H1 (cell line): ENCODE data around the gene UNC5B. TPM values are rescaled to one million over a fixed set of nuclear protein-coding genes. Genes with fewer than 3 reads are reported as not detected.

Experiments used
- CTCF ChIA-PET: fragments of 300-600 bp; sonication (Branson Sonifier 250); formaldehyde crosslinking; loops from one replicate; lab custom pipeline; 2021; ENCODE audit not compliant: partially characterized antibody; lab: Charles Lee
- POLR2A ChIA-PET: fragments of 300-600 bp; sonication (Branson Sonifier 250); formaldehyde crosslinking; loops from one replicate; lab custom pipeline; 2021; ENCODE audit warnings: inconsistent platforms; ENCODE audit not compliant: partially characterized antibody; lab: Charles Lee
- DNase-seq, 2 experiments: peaks; one replicate each; pipeline versions ENCODE4 v3.0.0 to v3.0.0-alpha.2; 2010 to 2022; ENCODE audit warnings: low spot score in 2 of 2, low read depth in 1 of 2, mixed read lengths in 1 of 2
- FAIRE-seq: peaks from 2 replicates; lab custom pipeline; 2011; peaks lifted over from hg19 to GRCh38; lab: Jason Lieb, UNC
- H2AFZ ChIP-seq: 2 replicates; pipeline ENCODE4 v1.8.1; 2012; ENCODE audit warnings: low read length, inconsistent platforms
- H2AK5ac ChIP-seq: 2 replicates; pipeline ENCODE4 v1.6.1; 2013; ENCODE audit warnings: low read depth, low read length
- H2BK120ac ChIP-seq: replicated peaks from 2 replicates; pipeline ENCODE3; 2013; ENCODE audit warnings: low read depth, low read length, inconsistent platforms
- H2BK12ac ChIP-seq: 2 replicates; pipeline ENCODE4 v1.6.1; 2013; ENCODE audit warnings: low read depth, low read length
- H2BK15ac ChIP-seq: 2 replicates; pipeline ENCODE4 v1.6.1; 2013; ENCODE audit warnings: low read length
- H2BK20ac ChIP-seq: 2 replicates; pipeline ENCODE4 v1.6.1; 2013; ENCODE audit warnings: low read length
- H2BK5ac ChIP-seq: 2 replicates; pipeline ENCODE4 v1.6.1; 2013; ENCODE audit warnings: low read depth, low read length
- H3K14ac ChIP-seq: 2 replicates; pipeline ENCODE4 v1.6.1; 2013; ENCODE audit warnings: inconsistent platforms; ENCODE audit not compliant: insufficient read length
- H3K18ac ChIP-seq: 2 replicates; pipeline ENCODE4 v1.6.1; 2013; ENCODE audit warnings: low read length; ENCODE audit errors: extremely low read depth
- H3K23ac ChIP-seq: 2 replicates; pipeline ENCODE4 v1.6.1; 2013; ENCODE audit warnings: inconsistent platforms; ENCODE audit not compliant: insufficient read length
- H3K23me2 ChIP-seq: 2 replicates; pipeline ENCODE4 v1.6.1; 2013; ENCODE audit warnings: low read depth, low read length
- H3K27ac ChIP-seq: 2 replicates; pipeline ENCODE4 v1.6.1; 2011; ENCODE audit warnings: low read depth, low read length, inconsistent platforms
- H3K27me3 ChIP-seq, 4 experiments: replicated peaks in 1 of 4; 1 replicate in 1 of 4; 2 replicates in 3 of 4; pipeline versions ENCODE4 v1.6.1 to v1.8.1; 2011 to 2013; ENCODE audit warnings: low read length in 3 of 4, mild to moderate bottlenecking in 3 of 4, inconsistent platforms in 2 of 4, mixed read lengths in 2 of 4, moderate library complexity in 1 of 4; ENCODE audit not compliant: control insufficient read depth in 3 of 4, insufficient read depth in 3 of 4; ENCODE audit errors: extremely low read depth in 1 of 4
- H3K36me3 ChIP-seq, 4 experiments: 2 replicates each; pipeline versions ENCODE4 v1.6.1 to v1.8.1; 2011 to 2013; ENCODE audit warnings: mild to moderate bottlenecking in 4 of 4, low read length in 3 of 4, moderate library complexity in 2 of 4, control low read depth in 1 of 4, inconsistent platforms in 1 of 4; ENCODE audit not compliant: insufficient read depth in 4 of 4, control insufficient read depth in 2 of 4
- H3K4ac ChIP-seq: replicated peaks from 2 replicates; pipeline ENCODE3; 2013; ENCODE audit warnings: low read length, low read depth, mixed read lengths, inconsistent platforms; ENCODE audit not compliant: insufficient read length
- H3K4me1 ChIP-seq, 4 experiments: replicated peaks in 1 of 4; 1 replicate in 1 of 4; 2 replicates in 3 of 4; pipeline versions ENCODE4 v1.6.1 to v1.8.1; 2011 to 2013; ENCODE audit warnings: low read length in 3 of 4, inconsistent platforms in 2 of 4, mixed read lengths in 1 of 4; ENCODE audit not compliant: insufficient read depth in 4 of 4, control insufficient read depth in 3 of 4
- H3K4me2 ChIP-seq, 2 experiments: 2 replicates each; pipeline versions ENCODE4 v1.6.1 to v1.8.1; 2011 to 2013; ENCODE audit warnings: low read depth in 2 of 2, low read length in 2 of 2, control low read depth in 1 of 2, inconsistent platforms in 1 of 2, mild to moderate bottlenecking in 1 of 2; ENCODE audit not compliant: insufficient read depth in 1 of 2
- H3K4me3 ChIP-seq, 4 experiments: fragments of 200-600, 300-600 bp in 1 of 4; sonication (generic), shearing (Covaris generic), sonication (Bioruptor Twin) in 1 of 4; 2 replicates each; pipeline versions ENCODE4 v1.5.1 to v1.8.1; 2011 to 2016; ENCODE audit warnings: low read length in 4 of 4, low read depth in 3 of 4, control low read depth in 2 of 4, inconsistent platforms in 2 of 4, mild to moderate bottlenecking in 2 of 4, mixed read lengths in 1 of 4, moderate library complexity in 1 of 4; ENCODE audit not compliant: insufficient read depth in 2 of 4; ENCODE audit errors: extremely low read depth in 1 of 4
- H3K56ac ChIP-seq: replicated peaks from 2 replicates; pipeline ENCODE3; 2013; ENCODE audit warnings: low read depth, mild to moderate bottlenecking, mixed read lengths, low read length, inconsistent platforms; ENCODE audit not compliant: insufficient read length
- H3K79me1 ChIP-seq: 2 replicates; pipeline ENCODE4 v1.6.1; 2013; ENCODE audit warnings: low read depth, low read length, control low read depth
- H3K79me2 ChIP-seq, 2 experiments: 2 replicates each; pipeline versions ENCODE4 v1.6.1 to v1.8.1; 2012 to 2013; ENCODE audit warnings: low read length in 2 of 2, mild to moderate bottlenecking in 2 of 2, inconsistent platforms in 1 of 2; ENCODE audit not compliant: insufficient read depth in 2 of 2, control insufficient read depth in 1 of 2
- H3K9ac ChIP-seq, 4 experiments: replicated peaks in 1 of 4; 1 replicate in 1 of 4; 2 replicates in 3 of 4; pipeline versions ENCODE4 v1.6.1 to v1.8.1; 2011 to 2013; ENCODE audit warnings: low read depth in 3 of 4, low read length in 3 of 4, control low read depth in 2 of 4, mild to moderate bottlenecking in 2 of 4, moderate library complexity in 2 of 4, inconsistent platforms in 1 of 4; ENCODE audit errors: extremely low read depth in 1 of 4
- H3K9me3 ChIP-seq, 2 experiments: 2 replicates each; pipeline versions ENCODE4 v1.6.1 to v1.8.1; 2012 to 2013; ENCODE audit warnings: mild to moderate bottlenecking in 2 of 2, moderate library complexity in 2 of 2, control low read depth in 1 of 2, inconsistent platforms in 1 of 2, low read depth in 1 of 2, low read length in 1 of 2, mixed read lengths in 1 of 2; ENCODE audit not compliant: insufficient read depth in 2 of 2
- H4K20me1 ChIP-seq, 2 experiments: replicated peaks in 1 of 2; 2 replicates each; pipeline versions ENCODE3 to v1.8.1; 2011 to 2013; ENCODE audit warnings: inconsistent platforms in 2 of 2, low read length in 2 of 2, mild to moderate bottlenecking in 1 of 2; ENCODE audit not compliant: insufficient read depth in 2 of 2, control insufficient read depth in 1 of 2
- H4K5ac ChIP-seq: 2 replicates; pipeline ENCODE4 v1.6.1; 2013; ENCODE audit warnings: low read length, low read depth, mixed read lengths, inconsistent platforms; ENCODE audit not compliant: insufficient read length
- H4K8ac ChIP-seq: 2 replicates; pipeline ENCODE4 v1.8.0; 2013; ENCODE audit warnings: mild to moderate bottlenecking, moderate library complexity, low read length, inconsistent platforms; ENCODE audit not compliant: insufficient read depth; ENCODE audit errors: extremely low read depth
- H4K91ac ChIP-seq: replicated peaks from 2 replicates; pipeline ENCODE3; 2013; ENCODE audit warnings: low read length, mixed read lengths, inconsistent platforms; ENCODE audit not compliant: insufficient read length
- ATF3 ChIP-seq: IDR thresholded peaks from 2 replicates; pipeline ENCODE4 v1.6.1; 2011; ENCODE audit warnings: low read depth, mild to moderate bottlenecking, low read length; ENCODE audit not compliant: insufficient read depth
- BACH1 ChIP-seq: IDR thresholded peaks from 2 replicates; pipeline ENCODE4 v1.6.1; 2012; ENCODE audit warnings: low read length, improper control_type of control experiment
- CBX5 ChIP-seq: fragments of 300-800, 300-1000 bp; sonication (generic); IDR thresholded peaks from 2 replicates; pipeline ENCODE4 v1.7.1; 2016; ENCODE audit warnings: antibody characterized with exemption, low read length, low read depth
- CEBPB ChIP-seq: IDR thresholded peaks from 2 replicates; pipeline ENCODE4 v1.6.1; 2012; ENCODE audit warnings: low read depth, low read length
- CHD1 ChIP-seq: IDR thresholded peaks from 2 replicates; pipeline ENCODE4 v1.6.1; 2012; ENCODE audit warnings: low read depth, low read length, improper control_type of control experiment
- EP300 ChIP-seq, 2 experiments: IDR thresholded peaks; 1 replicate in 1 of 2; 2 replicates in 1 of 2; pipeline ENCODE4 v1.6.1; 2011 to 2012; ENCODE audit warnings: low read depth in 2 of 2, low read length in 2 of 2, mild to moderate bottlenecking in 2 of 2, borderline replicate concordance in 1 of 2, inconsistent platforms in 1 of 2, moderate library complexity in 1 of 2
- HDAC6 ChIP-seq: IDR thresholded peaks from one replicate; pipeline ENCODE4 v1.7.1; 2012; ENCODE audit warnings: low read depth, mild to moderate bottlenecking, inconsistent platforms, low read length, moderate library complexity
- MAX ChIP-seq: IDR thresholded peaks from 2 replicates; pipeline ENCODE4 v1.6.1; 2012; ENCODE audit warnings: inconsistent platforms
- POU5F1 ChIP-seq: IDR thresholded peaks from 2 replicates; pipeline ENCODE4 v1.6.1; 2011; ENCODE audit warnings: low read depth, mild to moderate bottlenecking, low read length, moderate library complexity
- SP1 ChIP-seq: IDR thresholded peaks from 2 replicates; pipeline ENCODE4 v1.6.1; 2011; ENCODE audit warnings: low read depth, low read length
- SP4 ChIP-seq: IDR thresholded peaks from 2 replicates; pipeline ENCODE4 v1.6.1; 2012; ENCODE audit warnings: low read length, inconsistent platforms
- WGBS, 2 experiments: shearing (Covaris generic) in 1 of 2; methylation state at CpG; one replicate each; pipeline versions ENCODE4 v1.1.6 to v1.1.7; 2013 to 2015; ENCODE audit warnings: low lambda C conversion rate in 2 of 2, mixed read lengths in 2 of 2, inconsistent platforms in 1 of 2, low coverage in 1 of 2, missing lambda C conversion rate in 1 of 2; ENCODE audit not compliant: insufficient replicate concordance in 2 of 2, insufficient coverage in 1 of 2, insufficient read length in 1 of 2; ENCODE audit errors: extremely low coverage in 1 of 2, missing lambda C conversion rate in 1 of 2; 5-methylcytosine and 5-hydroxymethylcytosine counted together
- polyA plus RNA-seq, 7 experiments: library from polyadenylated mRNA; depleted of rRNA in 3 of 7; stranded (reverse) in 5 of 7; unstranded in 2 of 7; fragments of >200 nt in 5 of 7; fragments of 200-250 nt in 2 of 7; gene quantifications; 1 replicate in 5 of 7; 2 replicates in 1 of 7; 4 replicates in 1 of 7; pipeline versions ENCODE4 v1.2.1 to v1.2.3, GENCODE V29; 2011 to 2013; ENCODE audit warnings: missing spikeins in 2 of 7, mixed read lengths in 2 of 7
- total RNA-seq: library from RNA; stranded (reverse); fragmentation: NEBNext Ultra II Directional; extraction: Animal tissue kit (Norgen Biotek cat#: 25700); gene quantifications from 2 replicates; pipeline ENCODE4 v1.2.1, GENCODE V29; 2021

Gene UNC5B
- total and polyA plus RNA-seq, 2 of the 8 experiments (the other 6 are each of a cell fraction or from before 2014, with no cell fraction given) = 27.9 to 31.8 TPM

- Histone ChIP-seq H3K4me3 (no peak overlapping the region), H3K4me2 (no peak overlapping the region), H3K27me3 (no peaks in the 10 kb centered on the region), H4K20me1 (peaks cover 4 to 9% of the 10 kb centered on the region in 2 experiments), H3K4me1 (peaks cover 13 to 27% (median 19%) of the 10 kb centered on the region in 4 experiments), H3K23ac (no peak overlapping the region), H3K9me3 (no peaks in the 10 kb centered on the region), H3K36me3 (no peaks in the 10 kb centered on the region), H2AK5ac (no peak overlapping the region), H3K79me2 (peaks cover 0 to 3% of the 10 kb centered on the region in 2 experiments; a peak in 1 of 4 replicates), H2BK120ac (no peak overlapping the region), H4K91ac (no peak overlapping the region), H3K18ac (no peak overlapping the region), H2AFZ (no peak overlapping the region), H4K8ac (no peak overlapping the region), H3K79me1 (peaks cover 6% of the 10 kb centered on the region), H2BK20ac (no peak overlapping the region), H3K23me2 (no peaks in the 10 kb centered on the region), H3K9ac (no peak overlapping the region), H2BK12ac (no peak overlapping the region), H3K27ac (no peak overlapping the region), H2BK5ac (no peak overlapping the region), H4K5ac (no peak overlapping the region), H2BK15ac (no peak overlapping the region), H3K14ac (no peak overlapping the region), H3K4ac (no peak overlapping the region), H3K56ac (no peak overlapping the region)
- 90% methylated on average over 3 of the region's 3 CpGs; no CpG with 5 or more reads in 1 of the 2 experiments for WGBS, 2 experiments
- ChIA-PET CTCF (interaction anchor here (0.7 to 2.3 kb wide), 6 partner anchors 9 to 325 kb away, joined by 3 to 7 read pairs (median 3); no protein-coding TSS in a partner anchor), POLR2A (interaction anchor here (1.3 kb wide), 1 partner anchor 9 kb away, joined by 4 read pairs; no protein-coding TSS in a partner anchor)
- FAIRE-seq (no peak), DNase-seq (no peak)
- TF ChIP-seq SP4 (no peak), HDAC6 (no peak), BACH1 (no peak), SP1 (no peak), ATF3 (no peak), EP300 (IDR thresholded peaks at IDR 0.05; ENCODE audit: borderline replicate concordance in 1 of 2, low read depth in 2 of 2, low read length in 2 of 2) (no peak), CHD1 (no peak), POU5F1 (no peak), CBX5 (no peak), CEBPB (no peak), MAX (no peak)
Observed at GRCh38 chr10:71250405-71250804, 38.0 kb downstream of the UNC5B start.
